ENCODE measurements around the gene SH2D3A. TPM values are rescaled to one million over a fixed set of nuclear protein-coding genes. Genes with fewer than 3 reads are reported as not detected.
"Not testable (repeated sequence)": the region's sequence is repeated elsewhere in the genome, so short reads cannot be mapped to it uniquely, and the experiment has no call there.

The SH2D3A gene
- total RNA-seq, 1 donor from 2014 or later, result 0.15 TPM

- DNase-seq (peak; percentile 25), ATAC-seq (no peak)
- intact Hi-C loops (cut with micrococcal nuclease), result no loop called here
Observed at GRCh38 chr19:6713773-6714692, 53.2 kb downstream of the SH2D3A start.

GRCh38 chr19:6712692-6713670 lies 54.3 kb downstream of the SH2D3A start:
- ATAC-seq, result no peak
- peak; percentile 20 for DNase-seq
- intact Hi-C loops (cut with micrococcal nuclease), result no loop called here

GRCh38 chr19:6712231-6712630 lies 55.0 kb downstream of the SH2D3A start:
- DNase-seq (peak; percentile 15), ATAC-seq (no peak)
- intact Hi-C loops (cut with micrococcal nuclease), result no loop called here

- intact Hi-C loops (cut with micrococcal nuclease), result no loop called here
- no peak for ATAC-seq
- no peak for DNase-seq
Observed at GRCh38 chr19:6711605-6712004, 55.6 kb downstream of the SH2D3A start.

- ATAC-seq, result no peak
- no peak for DNase-seq
- intact Hi-C loops (cut with micrococcal nuclease), result no loop called here
Observed at GRCh38 chr19:6711078-6711361, 56.2 kb downstream of the SH2D3A start.

- ATAC-seq, result no peak
- no peak for DNase-seq
- intact Hi-C loops (cut with micrococcal nuclease), result no loop called here
Observed at GRCh38 chr19:6710273-6711077, 56.8 kb downstream of the SH2D3A start.

- intact Hi-C loops (cut with micrococcal nuclease), result no loop called here
- ATAC-seq (no peak), DNase-seq (no peak)
Observed at GRCh38 chr19:6709549-6709948, 57.7 kb downstream of the SH2D3A start.

GRCh38 chr19:6708913-6709312 lies 58.3 kb downstream of the SH2D3A start:
- ATAC-seq; DNase-seq; intact Hi-C loops (cut with micrococcal nuclease): not testable (repeated sequence)

- ATAC-seq (no peak), DNase-seq (no peak)
- intact Hi-C loops (cut with micrococcal nuclease), result no loop called here
Observed at GRCh38 chr19:6708346-6708745, 58.9 kb downstream of the SH2D3A start.

- DNase-seq, result no peak
- no peak for ATAC-seq
- intact Hi-C loops (cut with micrococcal nuclease), result no loop called here
Observed at GRCh38 chr19:6707658-6708018, 59.6 kb downstream of the SH2D3A start.

- intact Hi-C loops (cut with micrococcal nuclease), result no loop called here
- no peak for DNase-seq
- ATAC-seq, result no peak
Observed at GRCh38 chr19:6707011-6707657, 60.1 kb downstream of the SH2D3A start.

- no peak for DNase-seq
- no peak for ATAC-seq
- intact Hi-C loops (cut with micrococcal nuclease), result no loop called here
Observed at GRCh38 chr19:6706633-6706958, 60.6 kb downstream of the SH2D3A start.

- intact Hi-C loops (cut with micrococcal nuclease), result no loop called here
- ATAC-seq (no peak), DNase-seq (no peak)
Observed at GRCh38 chr19:6705931-6706632, 61.2 kb downstream of the SH2D3A start.

Small RNA genes within 50 kb of the gene (microRNA-seq; reads per million reads assigned to microRNA genes)
- not detected for gene MIR6791 (ENCODE audit: borderline number of aligned reads)

Other genes with a start within 250 kb of the SH2D3A start
- gene TNFSF9, start 236.4 kb downstream of the SH2D3A start, total RNA-seq, result 1.0 TPM
- not detected for gene CD70, start 176.3 kb downstream of the SH2D3A start, total RNA-seq
- gene TNFSF14, start 97.3 kb downstream of the SH2D3A start, total RNA-seq, result 1.5 TPM
- gene C3, start 46.8 kb downstream of the SH2D3A start, total RNA-seq, result 398 TPM
- gene GPR108, start 29.9 kb downstream of the SH2D3A start, total RNA-seq, result 28.1 TPM
- 151 TPM for gene TRIP10, start 27.8 kb downstream of the SH2D3A start, total RNA-seq
- gene VAV1, start 5.3 kb upstream of the SH2D3A start, total RNA-seq, result 2.6 TPM
- 0.30 TPM for gene ADGRE1, start 120.1 kb upstream of the SH2D3A start, total RNA-seq